ENCODE measurements around the gene TRIM59.
A peak's percentile ranks its signal among the peaks of the same experiment; 100 is the strongest.
"Not testable (repeated sequence)": the region's sequence is repeated elsewhere in the genome, so short reads cannot be mapped to it uniquely, and the experiment has no call there.

TRIM59 gene

GRCh38 chr3:160455846-160456245 lies 6.3 kb upstream of the TRIM59 start:
- DNase-seq (ENCODE audit: low spot score) = no peak

- DNase-seq (ENCODE audit: low spot score) = no peak
Measured at GRCh38 chr3:160454995-160455394, 5.4 kb upstream of the TRIM59 start.

- not testable (repeated sequence) for DNase-seq (ENCODE audit: low spot score)
Measured at GRCh38 chr3:160452251-160452650, 2.7 kb upstream of the TRIM59 start.

GRCh38 chr3:160451602-160452001 lies 2.0 kb upstream of the TRIM59 start:
- no peak for DNase-seq (ENCODE audit: low spot score)

GRCh38 chr3:160450846-160451245 lies 1.3 kb upstream of the TRIM59 start:
- DNase-seq (ENCODE audit: low spot score) = no peak

- peak; percentile 75 for DNase-seq (ENCODE audit: low spot score)
Measured at GRCh38 chr3:160448845-160449635, 546 bp downstream of the TRIM59 start.

- DNase-seq (ENCODE audit: low spot score) = no peak
Measured at GRCh38 chr3:160447544-160447943, 2.0 kb downstream of the TRIM59 start.

DNA sequence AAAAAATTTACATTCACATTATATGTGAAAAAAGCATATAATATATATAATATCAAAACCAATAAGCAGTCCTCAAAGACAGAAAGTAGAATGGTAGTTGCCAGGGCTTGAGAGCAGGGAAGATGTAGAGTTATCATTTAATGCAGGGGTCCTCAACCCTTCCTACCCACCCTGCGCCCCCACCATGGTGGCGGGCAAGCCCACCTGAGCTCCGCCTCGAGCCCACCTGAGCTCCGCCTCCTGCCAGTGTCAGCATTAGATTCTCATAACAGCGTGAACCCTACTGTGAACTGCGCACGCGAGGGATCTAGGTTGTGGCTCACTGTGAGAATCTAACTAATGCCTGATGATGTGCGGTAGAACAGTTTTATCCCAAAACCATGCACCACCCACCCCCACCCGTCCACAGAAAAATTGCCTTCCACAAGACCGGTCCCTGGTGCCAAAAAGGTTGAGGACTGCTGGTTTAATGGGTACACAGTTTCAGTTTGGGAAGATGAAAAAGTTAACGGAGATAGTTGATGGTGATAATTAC lies 3.0 kb downstream of the TRIM59 start:
- DNase-seq (ENCODE audit: low spot score) = no peak

DNA sequence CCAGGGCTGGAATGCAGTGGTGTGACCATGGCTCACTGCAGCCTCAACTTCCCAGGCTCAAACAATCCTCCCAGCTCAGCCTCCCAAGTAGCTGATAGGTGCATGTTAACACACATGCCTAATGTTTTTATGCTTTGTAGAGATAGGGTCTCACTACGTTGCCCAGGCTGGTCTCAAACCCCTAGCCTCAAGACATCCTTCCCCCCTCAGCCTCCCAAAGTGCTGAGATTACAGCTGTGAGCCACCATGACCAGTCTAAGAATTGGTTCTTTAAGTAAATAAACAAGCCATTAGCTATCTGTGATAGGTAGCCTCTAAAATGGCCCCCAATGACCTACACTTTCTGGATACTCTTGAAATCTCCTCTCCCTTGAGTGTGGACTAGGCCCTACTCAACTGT lies 3.7 kb downstream of the TRIM59 start:
- no peak for DNase-seq (ENCODE audit: low spot score)

DNA sequence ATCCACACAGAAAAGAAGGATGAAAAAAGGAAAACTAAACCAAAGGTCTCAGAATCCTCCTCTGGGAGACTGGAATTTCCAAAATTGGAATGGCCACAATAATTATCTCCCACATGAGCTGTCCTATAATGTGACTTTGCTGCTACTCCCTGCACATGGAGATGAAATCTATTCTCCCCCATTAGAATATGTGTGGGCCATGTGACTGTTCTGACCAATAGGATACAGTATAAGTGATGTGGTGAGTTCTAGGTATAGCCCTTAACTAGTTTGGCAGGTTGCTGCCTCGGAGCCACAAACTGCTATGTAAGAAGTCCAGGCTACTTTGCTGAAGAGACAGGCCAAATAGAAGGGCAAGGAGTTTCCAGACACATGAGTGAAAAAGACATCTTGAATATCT lies 5.2 kb downstream of the TRIM59 start:
- DNase-seq (ENCODE audit: low spot score) = no peak

DNA sequence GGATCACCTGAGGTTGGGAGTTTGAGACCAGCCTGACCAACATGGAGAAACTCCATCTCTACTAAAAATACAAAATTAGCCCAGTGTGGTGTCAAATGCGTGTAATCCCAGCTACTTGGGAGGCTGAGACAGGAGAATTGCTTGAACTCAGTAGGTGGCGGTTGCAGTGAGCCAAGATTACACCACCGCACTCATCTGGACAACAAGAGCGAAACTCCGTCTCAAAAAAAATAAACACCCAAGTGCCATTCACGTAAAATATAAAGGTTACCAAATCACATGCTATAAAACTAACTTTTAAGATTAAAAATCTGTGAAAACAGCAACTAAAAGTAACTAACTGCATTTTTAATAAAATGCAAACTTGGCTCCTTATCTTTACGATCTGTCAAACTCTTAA lies 8.9 kb downstream of the TRIM59 start:
- DNase-seq (ENCODE audit: low spot score) = no peak

GRCh38 chr3:160437083-160437455 lies 12.5 kb downstream of the TRIM59 start:
- no peak for DNase-seq (ENCODE audit: low spot score)

DNA sequence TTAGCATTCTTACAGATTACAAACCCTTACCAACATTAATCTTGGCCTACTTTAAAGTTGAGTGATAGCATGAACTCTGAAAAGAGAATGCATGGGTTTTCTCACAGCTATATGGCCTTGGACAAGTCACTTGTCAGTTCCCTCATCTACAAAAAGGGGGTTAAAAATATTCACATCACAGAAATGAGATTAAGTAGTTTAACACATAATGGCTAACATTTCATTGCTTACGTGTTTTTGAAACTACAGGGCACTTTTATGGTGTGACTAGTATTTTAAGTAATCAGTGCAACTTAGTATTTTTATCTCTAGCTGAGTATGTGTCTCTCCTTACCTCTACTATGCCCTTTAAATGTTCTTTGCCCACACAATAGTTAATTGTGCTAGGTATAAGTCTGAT lies 13.8 kb downstream of the TRIM59 start:
- DNase-seq (ENCODE audit: low spot score) = no peak

GRCh38 chr3:160435095-160435494 lies 14.5 kb downstream of the TRIM59 start:
- DNase-seq (ENCODE audit: low spot score) = no peak

DNA sequence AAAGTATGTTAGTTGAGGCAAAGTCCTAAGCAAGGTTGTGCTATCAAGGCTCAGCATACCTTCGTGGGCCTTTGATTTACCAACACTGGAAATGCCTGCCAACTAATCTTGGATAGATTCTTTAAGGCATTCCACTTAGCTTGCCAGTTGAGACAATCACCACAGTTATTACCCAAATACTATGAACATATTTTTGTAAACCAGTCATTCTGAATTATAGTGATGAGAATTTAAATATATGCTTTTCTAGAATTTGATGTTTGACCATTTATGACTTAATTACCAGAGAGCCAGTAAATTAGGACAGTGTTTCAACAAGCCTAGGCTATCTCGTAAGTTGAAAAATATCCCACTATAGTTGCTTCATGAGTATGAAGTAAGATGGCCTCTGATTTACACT lies 15.5 kb downstream of the TRIM59 start:
- DNase-seq (ENCODE audit: low spot score) = no peak

DNA sequence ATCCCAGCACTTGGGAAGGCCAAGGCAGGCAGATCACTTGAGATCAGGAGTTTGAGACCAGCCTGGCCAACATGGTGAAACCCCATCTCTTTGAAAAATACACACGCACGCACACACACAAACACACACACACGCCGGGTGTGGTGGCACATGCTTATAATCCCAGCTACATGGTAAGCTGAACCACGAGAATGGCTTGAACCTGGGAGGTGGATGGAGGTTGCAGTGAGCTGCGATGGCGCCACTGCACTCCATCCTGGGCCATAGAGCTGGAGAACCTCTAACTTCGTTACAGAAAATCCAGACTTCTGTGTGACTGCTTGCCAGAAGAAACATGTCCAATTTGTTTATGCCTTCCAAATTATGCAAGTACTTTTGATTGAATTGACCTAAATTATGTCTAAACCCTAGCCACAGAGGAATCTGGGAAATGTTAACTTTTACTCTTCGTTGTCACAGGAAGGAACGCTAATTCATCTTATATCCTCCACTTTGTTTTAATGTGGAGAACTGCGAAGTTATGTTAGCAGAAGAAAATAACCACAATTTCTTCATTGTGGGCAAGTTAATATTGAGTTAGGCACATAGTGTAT lies 21.7 kb downstream of the TRIM59 start:
- DNase-seq (ENCODE audit: low spot score) = no peak

- no peak for DNase-seq (ENCODE audit: low spot score)
Measured at GRCh38 chr3:160417311-160417710, 32.3 kb downstream of the TRIM59 start.

GRCh38 chr3:160413613-160414248 lies 35.9 kb downstream of the TRIM59 start:
- peak; percentile 89 for DNase-seq (ENCODE audit: low spot score)

DNA sequence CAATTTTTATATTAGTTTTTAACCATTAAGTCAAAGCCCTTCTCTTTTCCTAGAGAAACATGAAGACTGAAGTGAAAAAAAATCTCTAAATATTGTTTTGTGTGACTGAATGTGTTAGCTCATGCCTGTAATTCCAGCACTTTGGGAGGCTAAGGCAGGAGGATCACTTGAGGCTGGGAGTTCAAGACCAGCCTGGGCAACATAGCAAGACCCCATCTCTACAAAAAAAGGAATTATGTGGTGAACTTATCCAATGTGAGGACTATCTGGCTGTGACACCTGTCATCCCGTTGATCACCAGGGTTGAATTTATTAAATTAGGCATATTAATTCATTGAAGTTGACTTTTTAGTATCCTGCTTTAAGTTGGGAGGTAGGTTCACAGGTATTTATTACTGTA lies 37.1 kb downstream of the TRIM59 start:
- no peak for DNase-seq (ENCODE audit: low spot score)

- no peak for DNase-seq (ENCODE audit: low spot score)
Measured at GRCh38 chr3:160409812-160410610, 39.6 kb downstream of the TRIM59 start.

GRCh38 chr3:160403796-160404470 lies 45.7 kb downstream of the TRIM59 start:
- DNase-seq (ENCODE audit: low spot score) = no peak

All from pons (tissue), 1 donor.